RWPE2 (cell line): Measurements from ENCODE around the gene PHTF2.
"Not testable (repeated sequence)": the region's sequence is repeated elsewhere in the genome, so short reads cannot be mapped to it uniquely, and the experiment has no call there.

ENCODE experiments used
- ATAC-seq: fragments of 200-7000 bp; cut with Tn5 transposase; 3 replicates; pipeline ENCODE4 v1.9.1; 2021; ENCODE audit warnings: low read depth
- DNase-seq: peaks from one replicate; pipeline ENCODE4 v3.0.0-alpha.2; 2020; ENCODE audit warnings: low spot score
- H3K27ac ChIP-seq: fragments of 450-650 bp; 2 replicates; pipeline ENCODE4 v1.5.1; 2017; ENCODE audit warnings: mild to moderate bottlenecking; ENCODE audit not compliant: poor library complexity, severe bottlenecking
- H3K27me3 ChIP-seq: fragments of 250-450 bp; sonication (Bioruptor Pico); 2 replicates; pipeline ENCODE4 v1.5.1; 2021; ENCODE audit warnings: mild to moderate bottlenecking, moderate library complexity; ENCODE audit not compliant: insufficient read depth, poor library complexity, severe bottlenecking
- H3K36me3 ChIP-seq: fragments of 250-450 bp; sonication (Bioruptor Pico); 2 replicates; pipeline ENCODE4 v1.5.1; 2020; ENCODE audit warnings: low read depth, mild to moderate bottlenecking, moderate library complexity
- H3K4me1 ChIP-seq: fragments of 250-450 bp; sonication (Bioruptor Pico); 2 replicates; pipeline ENCODE4 v1.5.1; 2021; ENCODE audit warnings: mild to moderate bottlenecking, moderate library complexity; ENCODE audit not compliant: insufficient read depth, poor library complexity, severe bottlenecking
- H3K4me3 ChIP-seq: fragments of 250-450 bp; sonication (Bioruptor Pico); 2 replicates; pipeline ENCODE4 v1.5.1; 2021; ENCODE audit warnings: mild to moderate bottlenecking, moderate library complexity; ENCODE audit not compliant: severe bottlenecking
- H3K9me3 ChIP-seq: fragments of 250-450 bp; sonication (Bioruptor Pico); 2 replicates; pipeline ENCODE4 v1.5.1; 2021; ENCODE audit warnings: mild to moderate bottlenecking, moderate library complexity; ENCODE audit not compliant: severe bottlenecking
- TF ChIP-seq, protein P1 (sequence below): fragments of 450-650 bp; IDR thresholded peaks from one replicate; pipeline ENCODE4 v1.5.1; 2017; ENCODE audit warnings: mild to moderate bottlenecking, moderate library complexity; ENCODE audit not compliant: poor library complexity, severe bottlenecking

Gene PHTF2

DNA sequence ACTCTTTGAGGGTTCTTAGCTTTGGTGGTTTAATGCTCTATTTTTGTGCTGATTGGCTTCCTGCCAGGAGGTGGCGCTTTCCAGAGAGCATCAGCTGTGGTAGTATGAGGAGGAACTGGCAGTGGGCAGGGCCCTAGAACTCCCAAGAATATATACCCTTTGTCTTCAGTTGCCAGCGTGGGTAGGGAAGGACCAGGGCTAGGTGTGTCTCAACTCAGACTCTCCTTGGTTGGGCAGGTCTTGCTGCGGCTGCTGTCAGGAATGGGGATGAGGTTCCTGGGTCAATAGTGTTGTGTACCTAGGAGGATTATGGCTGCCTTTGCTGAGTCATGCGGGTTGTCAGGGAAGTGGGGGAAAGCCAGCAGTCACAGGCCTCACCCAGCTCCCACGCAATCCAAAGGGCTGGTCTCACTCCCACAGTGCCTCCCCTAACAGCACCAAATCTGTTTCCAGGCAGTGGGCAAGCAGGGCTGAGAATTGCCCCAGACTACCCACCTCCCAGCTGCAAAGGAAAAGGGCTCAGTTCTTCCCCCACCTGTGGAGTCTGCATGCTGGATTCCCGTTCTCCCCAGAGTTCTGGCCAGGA, 191.5 kb downstream of the PHTF2 start:
- Histone ChIP-seq H3K36me3 (no peaks in the 10 kb centered on the region), H3K4me3 (no peak overlapping the region), H3K4me1 (no peaks in the 10 kb centered on the region), H3K27me3 (peaks cover 3% of the 10 kb centered on the region), H3K9me3 (no peaks in the 10 kb centered on the region), H3K27ac (no peak overlapping the region)
- DNase-seq (no peak), ATAC-seq (no peak)
- TF ChIP-seq, protein P1, sequence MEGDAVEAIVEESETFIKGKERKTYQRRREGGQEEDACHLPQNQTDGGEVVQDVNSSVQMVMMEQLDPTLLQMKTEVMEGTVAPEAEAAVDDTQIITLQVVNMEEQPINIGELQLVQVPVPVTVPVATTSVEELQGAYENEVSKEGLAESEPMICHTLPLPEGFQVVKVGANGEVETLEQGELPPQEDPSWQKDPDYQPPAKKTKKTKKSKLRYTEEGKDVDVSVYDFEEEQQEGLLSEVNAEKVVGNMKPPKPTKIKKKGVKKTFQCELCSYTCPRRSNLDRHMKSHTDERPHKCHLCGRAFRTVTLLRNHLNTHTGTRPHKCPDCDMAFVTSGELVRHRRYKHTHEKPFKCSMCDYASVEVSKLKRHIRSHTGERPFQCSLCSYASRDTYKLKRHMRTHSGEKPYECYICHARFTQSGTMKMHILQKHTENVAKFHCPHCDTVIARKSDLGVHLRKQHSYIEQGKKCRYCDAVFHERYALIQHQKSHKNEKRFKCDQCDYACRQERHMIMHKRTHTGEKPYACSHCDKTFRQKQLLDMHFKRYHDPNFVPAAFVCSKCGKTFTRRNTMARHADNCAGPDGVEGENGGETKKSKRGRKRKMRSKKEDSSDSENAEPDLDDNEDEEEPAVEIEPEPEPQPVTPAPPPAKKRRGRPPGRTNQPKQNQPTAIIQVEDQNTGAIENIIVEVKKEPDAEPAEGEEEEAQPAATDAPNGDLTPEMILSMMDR: no peak

DNA sequence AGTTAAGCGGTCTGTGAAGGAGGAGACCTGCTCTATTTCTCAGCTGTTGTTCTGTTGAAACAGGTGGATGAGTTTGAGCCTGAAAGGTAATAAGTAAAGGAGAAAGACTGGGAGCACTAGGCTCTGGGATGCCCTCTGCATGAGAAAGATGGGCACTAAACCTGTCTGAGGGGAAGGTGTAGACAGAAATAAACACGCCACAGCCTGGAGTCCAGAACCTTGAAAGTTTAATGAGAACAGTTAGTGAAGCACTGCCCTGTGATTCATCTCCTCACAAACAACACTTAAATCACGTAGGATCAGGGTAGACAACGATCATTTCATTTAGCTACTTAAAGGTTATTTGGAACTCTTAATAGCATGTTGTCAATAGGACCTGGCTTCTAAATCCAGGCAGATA, 193.1 kb downstream of the PHTF2 start:
- Histone ChIP-seq H3K36me3 (no peaks in the 10 kb centered on the region), H3K4me3 (no peak overlapping the region), H3K4me1 (no peaks in the 10 kb centered on the region), H3K27me3 (peaks cover 3% of the 10 kb centered on the region), H3K27ac (no peak overlapping the region), H3K9me3 (no peaks in the 10 kb centered on the region)
- TF ChIP-seq, protein P1: no peak
- ATAC-seq (no peak), DNase-seq (no peak)

DNA sequence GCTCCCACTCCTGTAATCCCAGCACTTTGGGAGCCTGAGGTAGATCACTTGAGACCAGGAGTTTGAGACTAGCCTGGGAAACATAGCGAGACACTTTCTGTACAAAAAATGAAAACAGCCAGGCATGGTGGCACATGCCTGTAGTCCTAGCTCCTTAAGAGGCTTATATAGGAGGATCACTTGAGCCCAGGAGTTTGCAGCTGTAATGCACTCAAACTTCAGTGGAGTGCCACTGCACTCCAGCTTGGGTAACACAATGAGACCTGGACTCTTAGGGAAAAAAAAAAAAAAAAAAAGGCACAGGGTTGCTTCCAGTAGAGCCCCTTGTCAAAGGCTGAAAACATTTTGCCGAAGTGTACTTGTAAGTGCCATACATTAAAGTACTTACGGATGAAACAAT, 195.3 kb downstream of the PHTF2 start:
- H3K36me3 ChIP-seq: no peaks in the 10 kb centered on the region
- H3K4me3 ChIP-seq: no peak overlapping the region
- H3K9me3 ChIP-seq: no peaks in the 10 kb centered on the region
- no peaks in the 10 kb centered on the region for H3K4me1 ChIP-seq
- no peak for DNase-seq
- peaks cover 3% of the 10 kb centered on the region for H3K27me3 ChIP-seq
- no peak overlapping the region for H3K27ac ChIP-seq
- no peak for ATAC-seq
- TF ChIP-seq, protein P1: no peak

DNA sequence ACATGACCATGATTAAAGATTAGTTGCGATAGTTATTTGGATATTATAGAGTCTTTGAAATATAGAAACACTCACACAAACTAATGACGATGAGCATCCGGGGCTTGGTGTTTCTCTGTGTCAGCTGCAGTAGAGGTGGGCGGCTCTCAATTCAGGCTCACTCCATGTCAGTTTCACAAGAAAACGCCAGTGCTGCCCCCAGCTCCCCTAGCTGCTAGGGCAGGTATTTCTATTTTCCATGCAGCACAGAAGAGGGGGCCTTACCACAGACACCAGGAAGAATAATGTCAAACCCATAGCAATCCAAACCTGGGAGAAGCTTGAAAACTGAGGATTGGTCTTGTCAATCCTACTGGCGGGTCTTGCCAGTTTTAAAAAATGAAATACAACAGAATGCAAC, 197.1 kb downstream of the PHTF2 start:
- H3K4me1 ChIP-seq: no peaks in the 10 kb centered on the region
- DNase-seq: no peak
- H3K4me3 ChIP-seq: no peak overlapping the region
- no peak for ATAC-seq
- H3K36me3 ChIP-seq: no peaks in the 10 kb centered on the region
- H3K9me3 ChIP-seq: no peaks in the 10 kb centered on the region
- H3K27me3 ChIP-seq: peaks cover 3% of the 10 kb centered on the region
- no peak overlapping the region for H3K27ac ChIP-seq
- TF ChIP-seq, protein P1: no peak

DNA sequence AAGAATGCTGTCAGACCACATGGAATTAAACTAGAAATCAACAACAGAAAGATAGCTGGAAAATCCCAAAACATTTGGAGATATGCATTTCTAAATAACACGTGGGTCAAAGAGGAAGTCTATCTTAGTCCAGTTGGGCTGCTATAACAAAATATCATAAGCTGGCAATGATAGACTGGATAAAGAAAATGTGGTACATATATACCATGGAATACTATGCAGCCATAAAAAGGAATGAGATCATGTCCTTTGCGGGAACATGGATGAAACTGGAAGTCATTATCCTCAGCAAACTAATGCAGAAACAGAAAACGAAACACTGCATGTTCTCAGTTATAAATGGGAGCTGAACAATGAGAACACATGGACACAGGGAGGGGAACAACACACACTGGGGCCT, 200.6 kb downstream of the PHTF2 start:
- H3K27me3 ChIP-seq, H3K9me3 ChIP-seq, ATAC-seq, H3K4me1 ChIP-seq, H3K36me3 ChIP-seq, DNase-seq, H3K27ac ChIP-seq, H3K4me3 ChIP-seq: not testable (repeated sequence)
